Activated CD4-positive, alpha-beta memory T cell treated with anti-CD3 and anti-CD28 coated beads, Interleukin-2, amount 10 ng/mL, durations not matched to agents 7 days and 5 days (primary cell): Measurements from ENCODE around the gene RRAGD. TPM values are rescaled to one million over a fixed set of nuclear protein-coding genes. Genes with fewer than 3 reads are reported as not detected.

Experiments used
- CTCF ChIA-PET: fragments of 350-600 bp; sonication (Branson Sonifier 250); formaldehyde crosslinking; loops from one replicate; lab custom pipeline; 2021; ENCODE audit warnings: antibody characterized with exemption, inconsistent platforms; lab: Charles Lee
- POLR2A ChIA-PET: fragments of 350-600 bp; sonication (Branson Sonifier 250); formaldehyde crosslinking; loops from one replicate; lab custom pipeline; 2021; ENCODE audit warnings: antibody characterized with exemption; lab: Charles Lee
- DNase-seq: peaks from one replicate; pipeline ENCODE4 v3.0.0-alpha.2; 2020
- H3K27ac Mint-ChIP-seq: one replicate; pipeline ENCODE4 v1.8.0; 2021; ENCODE audit warnings: mild to moderate bottlenecking, mixed read lengths
- H3K27me3 Mint-ChIP-seq: one replicate; pipeline ENCODE4 v1.8.0; 2021; ENCODE audit warnings: mixed read lengths
- H3K36me3 Mint-ChIP-seq: one replicate; pipeline ENCODE4 v1.8.0; 2021; ENCODE audit warnings: low read depth, mixed read lengths
- H3K4me1 Mint-ChIP-seq: one replicate; pipeline ENCODE4 v1.8.0; 2021; ENCODE audit warnings: mixed read lengths
- H3K4me3 Mint-ChIP-seq: one replicate; pipeline ENCODE4 v1.8.0; 2021; ENCODE audit warnings: mild to moderate bottlenecking, mixed read lengths
- H3K9me3 Mint-ChIP-seq: one replicate; pipeline ENCODE4 v1.8.0; 2021; ENCODE audit warnings: mixed read lengths
- total RNA-seq, 2 experiments: library from RNA; stranded (reverse); gene quantifications; one replicate each; pipeline ENCODE4 v1.2.3, GENCODE V29; 2021

RRAGD gene
- total RNA-seq, 2 experiments from 2014 or later, result 11.3 to 11.6 TPM

GRCh38 chr6:89387516-89388201 lies 24.4 kb downstream of the RRAGD start:
- ChIA-PET POLR2A (no interaction called here), CTCF (interaction anchor here (1.1 to 3.6 kb wide), 3 partner anchors 12 to 45 kb away, joined by 3 to 12 read pairs (median 3); no protein-coding TSS in a partner anchor)
- Mint-ChIP-seq H3K27ac (no peak overlapping the region), H3K27me3 (peaks cover 2% of the 10 kb centered on the region), H3K36me3 (no peaks in the 10 kb centered on the region), H3K9me3 (peaks cover 4% of the 10 kb centered on the region), H3K4me1 (peaks cover 3% of the 10 kb centered on the region), H3K4me3 (no peak overlapping the region)
- DNase-seq, result no peak

DNA sequence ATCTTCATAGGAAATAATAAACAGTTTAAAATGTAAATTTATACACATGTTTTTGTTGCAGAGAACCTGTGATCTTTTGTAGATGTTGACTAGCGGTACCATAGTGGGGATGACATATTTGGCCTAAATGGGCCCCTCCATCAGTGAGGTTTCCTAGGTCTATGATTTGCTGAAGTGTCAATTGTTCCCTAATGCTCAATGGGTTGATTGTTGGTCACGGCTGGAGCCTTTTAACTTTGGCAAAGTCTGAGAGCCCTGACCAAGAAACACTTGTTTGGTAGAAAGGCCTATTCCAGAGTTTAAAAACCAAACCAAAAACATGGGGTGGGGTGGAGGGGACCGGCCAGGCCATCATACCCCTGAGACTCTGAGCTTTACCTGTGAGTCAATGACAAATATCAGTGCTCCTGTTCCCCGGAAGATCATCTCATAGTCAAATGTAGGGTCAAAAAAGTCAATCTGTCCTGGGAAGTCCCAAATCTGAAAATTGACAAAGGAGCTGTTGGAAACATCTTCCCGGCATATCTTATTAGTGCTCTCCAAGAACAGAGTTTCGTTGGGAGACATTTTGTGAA lies 25.1 kb downstream of the RRAGD start:
- Mint-ChIP-seq H3K27ac (no peak overlapping the region), H3K36me3 (no peaks in the 10 kb centered on the region), H3K4me1 (peaks cover 3% of the 10 kb centered on the region), H3K4me3 (no peak overlapping the region), H3K27me3 (peaks cover 2% of the 10 kb centered on the region), H3K9me3 (peaks cover 4% of the 10 kb centered on the region)
- DNase-seq, result no peak
- POLR2A ChIA-PET, result no interaction called here
- CTCF ChIA-PET, result interaction anchor here (1.4 to 3.6 kb wide), 2 partner anchors 15 to 46 kb away, joined by 3 to 12 read pairs; no protein-coding TSS in a partner anchor

DNA sequence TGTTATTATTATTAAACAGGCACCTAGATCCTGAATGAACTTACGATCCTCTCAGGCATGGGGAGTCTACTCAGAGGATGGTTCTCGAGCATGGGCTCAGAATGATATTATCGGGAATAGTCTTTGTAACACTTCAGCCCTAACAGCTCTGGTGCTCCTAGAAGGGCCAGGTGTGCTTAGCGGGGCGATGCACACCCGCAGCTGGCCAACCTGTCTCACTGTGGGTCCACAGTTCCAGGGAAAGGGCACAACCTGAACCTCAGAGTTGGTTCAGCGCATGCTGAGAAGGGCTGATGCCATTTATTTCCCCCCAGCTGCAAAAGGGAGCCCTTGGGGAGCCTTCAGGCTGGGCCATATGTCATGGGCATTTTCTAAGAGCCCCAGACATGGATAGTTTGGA lies 26.2 kb downstream of the RRAGD start:
- ChIA-PET POLR2A (no interaction called here), CTCF (interaction anchor here (1.7 to 2.0 kb wide), 2 partner anchors 10 to 16 kb away, joined by 4 read pairs; no protein-coding TSS in a partner anchor)
- no peak for DNase-seq
- Mint-ChIP-seq H3K4me3 (no peak overlapping the region), H3K27ac (no peak overlapping the region), H3K9me3 (peaks cover 2% of the 10 kb centered on the region), H3K27me3 (peaks cover 2% of the 10 kb centered on the region), H3K4me1 (peaks cover 3% of the 10 kb centered on the region), H3K36me3 (no peaks in the 10 kb centered on the region)

- Mint-ChIP-seq H3K4me1 (peaks cover 3% of the 10 kb centered on the region), H3K4me3 (no peak overlapping the region), H3K9me3 (peaks cover 2% of the 10 kb centered on the region), H3K27ac (no peak overlapping the region), H3K36me3 (no peaks in the 10 kb centered on the region), H3K27me3 (peaks cover 2% of the 10 kb centered on the region)
- CTCF ChIA-PET, result interaction anchor here (0.7 to 2.0 kb wide), 4 partner anchors 9 to 47 kb away, joined by 4 to 5 read pairs (median 4); partner anchors contain the start of gene ANKRD6
- DNase-seq, result no peak
- POLR2A ChIA-PET, result no interaction called here
These were observed 26.9 kb downstream of the RRAGD start for GRCh38 chr6:89385156-89385667.

DNA sequence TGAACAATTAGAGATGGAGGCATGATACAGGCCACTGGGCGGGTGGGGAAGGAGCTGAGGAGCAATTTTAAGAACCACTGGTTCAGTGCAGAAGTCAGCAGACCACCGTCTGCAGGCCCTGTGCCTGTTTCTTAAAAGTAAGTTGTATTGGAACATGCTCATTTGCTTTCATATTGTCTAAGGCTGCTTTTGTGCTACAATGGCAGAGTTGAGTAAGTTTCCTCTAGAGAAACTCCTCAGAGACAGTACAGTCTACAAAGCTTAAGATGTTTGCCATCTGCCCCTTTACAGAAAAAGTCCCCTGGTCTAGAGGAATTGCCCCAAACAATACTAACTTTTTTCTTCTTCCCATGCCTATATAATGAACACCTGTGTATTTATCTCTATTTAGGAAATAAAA lies 31.0 kb downstream of the RRAGD start:
- POLR2A ChIA-PET, result no interaction called here
- Mint-ChIP-seq H3K9me3 (peaks cover 2% of the 10 kb centered on the region), H3K36me3 (no peaks in the 10 kb centered on the region), H3K4me3 (no peak overlapping the region), H3K27ac (no peak overlapping the region), H3K27me3 (peaks cover 12% of the 10 kb centered on the region), H3K4me1 (peaks cover 6% of the 10 kb centered on the region)
- CTCF ChIA-PET, result no interaction called here
- DNase-seq, result no peak

DNA sequence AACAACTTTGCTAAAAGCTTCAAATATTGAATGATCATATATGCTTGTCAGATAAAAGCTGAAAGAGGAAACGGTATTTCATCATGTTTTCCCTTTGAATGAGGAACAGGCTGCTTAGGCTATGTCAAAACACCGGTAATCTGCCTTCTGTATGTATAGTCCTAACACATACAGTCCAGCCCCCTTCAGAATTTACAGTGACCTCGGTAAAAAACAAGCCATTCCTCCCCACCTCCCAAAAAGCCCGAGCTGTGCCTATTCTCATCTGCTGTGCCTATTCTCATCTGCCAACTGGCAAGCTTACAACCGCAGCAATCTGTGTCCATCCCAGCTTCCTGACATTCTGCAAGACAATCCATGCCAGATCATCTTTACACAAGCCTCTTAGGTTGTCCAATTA lies 32.8 kb downstream of the RRAGD start:
- no peak for DNase-seq
- H3K4me1 Mint-ChIP-seq, result peaks cover 15% of the 10 kb centered on the region
- ChIA-PET POLR2A (no interaction called here), CTCF (interaction anchor here (1.2 to 1.4 kb wide), 2 partner anchors 53 to 81 kb away, joined by 3 to 4 read pairs; partner anchors contain the start of gene ANKRD6)
- peaks cover 12% of the 10 kb centered on the region for H3K27me3 Mint-ChIP-seq
- no peaks in the 10 kb centered on the region for H3K36me3 Mint-ChIP-seq
- no peak overlapping the region for H3K27ac Mint-ChIP-seq
- no peak overlapping the region for H3K4me3 Mint-ChIP-seq
- no peaks in the 10 kb centered on the region for H3K9me3 Mint-ChIP-seq

- Mint-ChIP-seq H3K4me3 (no peak overlapping the region), H3K27ac (no peak overlapping the region), H3K27me3 (peaks cover 12% of the 10 kb centered on the region), H3K36me3 (no peaks in the 10 kb centered on the region), H3K4me1 (peaks cover 20% of the 10 kb centered on the region), H3K9me3 (no peaks in the 10 kb centered on the region)
- POLR2A ChIA-PET, result no interaction called here
- CTCF ChIA-PET, result interaction anchor here (1.2 to 1.4 kb wide), 2 partner anchors 54 to 81 kb away, joined by 3 to 4 read pairs; partner anchors contain the start of gene ANKRD6
- no peak for DNase-seq
These were observed 33.4 kb downstream of the RRAGD start for GRCh38 chr6:89378628-89379027.

- DNase-seq, result peak; percentile 91
- H3K27ac Mint-ChIP-seq, result peak overlapping the region; percentile 59
- peaks cover 34% of the 10 kb centered on the region for H3K4me1 Mint-ChIP-seq
- POLR2A ChIA-PET, result interaction anchor here (0.9 to 1.8 kb wide), 10 partner anchors 9 to 296 kb away, joined by 3 to 9 read pairs (median 5); partner anchors contain the start of gene PNRC1
- H3K27me3 Mint-ChIP-seq, result peaks cover 10% of the 10 kb centered on the region
- H3K4me3 Mint-ChIP-seq, result no peak overlapping the region
- no peaks in the 10 kb centered on the region for H3K36me3 Mint-ChIP-seq
- no peaks in the 10 kb centered on the region for H3K9me3 Mint-ChIP-seq
- CTCF ChIA-PET, result interaction anchor here (0.6 to 1.9 kb wide), 20 partner anchors 9 to 393 kb away, joined by 3 to 15 read pairs (median 4); partner anchors contain the start of genes ANKRD6 and RRAGD
These were observed 36.4 kb downstream of the RRAGD start for GRCh38 chr6:89375427-89376267.

GRCh38 chr6:89372506-89372901 lies 39.6 kb downstream of the RRAGD start:
- Mint-ChIP-seq H3K4me3 (no peak overlapping the region), H3K27ac (peak overlapping the region; percentile 67), H3K9me3 (no peaks in the 10 kb centered on the region), H3K4me1 (peaks cover 34% of the 10 kb centered on the region), H3K27me3 (peaks cover 3% of the 10 kb centered on the region), H3K36me3 (no peaks in the 10 kb centered on the region)
- peak; percentile 47 for DNase-seq
- ChIA-PET POLR2A (interaction anchor here (0.6 to 2.3 kb wide), 13 partner anchors 9 to 409 kb away, joined by 3 to 22 read pairs (median 5); partner anchors contain the start of genes ANKRD6, LYRM2, PM20D2 and PNRC1), CTCF (interaction anchor here (0.6 to 3.9 kb wide), 58 partner anchors 11 to 1106 kb away, joined by 3 to 72 read pairs (median 5); partner anchors contain the start of genes ANKRD6, CASP8AP2, GABRR2 and LYRM2)

DNA sequence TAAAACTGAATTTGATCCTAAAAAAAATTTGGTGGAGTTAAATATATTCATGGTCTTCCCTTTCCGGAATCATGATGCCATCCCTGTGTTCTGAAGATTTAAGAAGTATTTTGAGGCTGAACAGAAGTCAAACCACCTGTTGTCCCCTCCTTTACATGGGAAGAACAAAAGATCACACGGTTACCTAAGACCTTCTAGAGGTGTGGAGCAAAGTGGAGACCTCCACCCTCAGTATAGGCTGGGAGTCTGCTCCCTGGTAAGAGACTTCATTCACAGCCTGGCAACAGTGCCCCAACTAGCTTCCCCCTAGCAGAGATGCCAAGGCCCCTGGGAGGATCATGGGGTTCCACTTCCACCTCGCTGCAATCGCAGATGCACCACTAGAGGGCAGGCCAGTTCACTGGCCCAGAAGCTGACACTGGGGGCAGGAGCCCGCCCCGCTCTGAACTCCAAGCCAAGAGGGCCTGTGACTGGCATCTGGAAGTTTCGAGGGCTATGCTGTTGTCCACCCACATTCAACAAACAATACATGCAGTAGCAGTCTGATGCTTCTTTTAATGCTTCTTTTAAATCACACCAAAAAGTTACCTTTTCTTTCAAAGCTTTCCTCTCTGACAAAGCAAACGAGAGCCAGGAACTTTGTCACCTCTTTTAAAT lies 40.1 kb downstream of the RRAGD start:
- peak overlapping the region; percentile 67 for H3K27ac Mint-ChIP-seq
- ChIA-PET CTCF (interaction anchor here (0.6 to 3.9 kb wide), 63 partner anchors 10 to 1107 kb away, joined by 3 to 72 read pairs (median 5); partner anchors contain the start of genes ANKRD6, CASP8AP2, GABRR2 and LYRM2), POLR2A (interaction anchor here (0.6 to 2.3 kb wide), 14 partner anchors 9 to 408 kb away, joined by 3 to 22 read pairs (median 4); partner anchors contain the start of genes LYRM2, PM20D2, PNRC1 and RNGTT)
- H3K36me3 Mint-ChIP-seq, result no peaks in the 10 kb centered on the region
- peaks cover 34% of the 10 kb centered on the region for H3K4me1 Mint-ChIP-seq
- no peaks in the 10 kb centered on the region for H3K9me3 Mint-ChIP-seq
- peaks cover 3% of the 10 kb centered on the region for H3K27me3 Mint-ChIP-seq
- H3K4me3 Mint-ChIP-seq, result no peak overlapping the region
- DNase-seq, result peak; percentile 81

DNA sequence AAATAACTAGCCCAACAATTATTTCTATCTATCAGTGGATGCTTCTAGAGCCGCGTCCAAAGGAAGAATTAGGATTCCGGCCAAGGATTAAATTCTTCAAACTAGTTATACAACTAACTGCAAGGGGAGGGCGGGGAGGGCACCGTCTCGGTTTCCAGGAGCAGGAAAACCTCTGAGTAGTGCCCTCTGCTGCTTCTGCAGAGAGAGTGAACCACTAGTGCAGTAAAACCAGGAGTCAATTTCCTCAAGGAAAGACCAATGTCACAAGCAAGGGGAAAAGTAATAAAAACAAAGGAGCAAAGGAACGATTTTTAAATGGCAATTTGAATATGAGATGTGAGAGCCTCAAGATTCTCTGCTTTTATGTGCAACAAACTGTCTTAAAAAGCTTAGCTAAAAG lies 43.1 kb downstream of the RRAGD start:
- Mint-ChIP-seq H3K4me3 (no peak overlapping the region), H3K27ac (no peak overlapping the region), H3K4me1 (peaks cover 31% of the 10 kb centered on the region), H3K27me3 (no peaks in the 10 kb centered on the region), H3K36me3 (no peaks in the 10 kb centered on the region), H3K9me3 (no peaks in the 10 kb centered on the region)
- DNase-seq, result no peak
- ChIA-PET CTCF (interaction anchor here (0.7 to 4.6 kb wide), 6 partner anchors 9 to 387 kb away, joined by 3 to 28 read pairs (median 6); partner anchors contain the start of gene UBE2J1), POLR2A (no interaction called here)
